Parathyroid adenoma (tissue), 2 donors: ENCODE results near the gene EIF4E.

Source experiments
- H2AFZ ChIP-seq: fragments of 300-600 bp; sonication (generic); one replicate; pipeline ENCODE4 v1.7.0; 2017; ENCODE audit warnings: antibody characterized with exemption, mild to moderate bottlenecking
- H3K27ac ChIP-seq: fragments of 300-600 bp; sonication (generic); one replicate; pipeline ENCODE4 v1.7.0; 2017
- H3K27me3 ChIP-seq: fragments of 300-600 bp; sonication (generic); one replicate; pipeline ENCODE4 v1.7.0; 2017; ENCODE audit warnings: low read length; ENCODE audit not compliant: control insufficient read depth, insufficient read depth
- H3K36me3 ChIP-seq: fragments of 300-600 bp; sonication (generic); one replicate; pipeline ENCODE4 v1.7.0; 2017; ENCODE audit warnings: low read length; ENCODE audit not compliant: control insufficient read depth, insufficient read depth
- H3K4me1 ChIP-seq: fragments of 300-600 bp; sonication (generic); one replicate; pipeline ENCODE4 v1.7.0; 2017; ENCODE audit warnings: control low read depth
- H3K4me2 ChIP-seq: fragments of 300-600 bp; sonication (generic); one replicate; pipeline ENCODE4 v1.7.0; 2017; ENCODE audit warnings: low read length
- H3K4me3 ChIP-seq: fragments of 300-600 bp; sonication (generic); one replicate; pipeline ENCODE4 v1.7.0; 2017; ENCODE audit warnings: low read depth, low read length
- H3K79me2 ChIP-seq: fragments of 300-600 bp; sonication (generic); one replicate; pipeline ENCODE4 v1.7.0; 2017; ENCODE audit warnings: control low read depth
- H3K9ac ChIP-seq: fragments of 300-600 bp; sonication (generic); one replicate; pipeline ENCODE4 v1.7.0; 2017; ENCODE audit warnings: mild to moderate bottlenecking
- H3K9me3 ChIP-seq: fragments of 300-600 bp; sonication (generic); one replicate; pipeline ENCODE4 v1.7.0; 2017; ENCODE audit warnings: low read length; ENCODE audit not compliant: control insufficient read depth
- CTCF ChIP-seq: fragments of 300-600 bp; sonication (generic); IDR thresholded peaks from one replicate; pipeline ENCODE4 v1.7.0; 2017; ENCODE audit warnings: antibody characterized with exemption, mild to moderate bottlenecking
- donor health status: primary hyperparathyroidism.

EIF4E gene

GRCh38 chr4:98946359-98946758 lies 17.4 kb upstream of the EIF4E start:
- H3K27me3 ChIP-seq: no peaks in the 10 kb centered on the region
- H3K9me3 ChIP-seq: no peaks in the 10 kb centered on the region
- no peaks in the 10 kb centered on the region for H3K36me3 ChIP-seq
- no peak for TF ChIP-seq CTCF
- H3K79me2 ChIP-seq: no peaks in the 10 kb centered on the region
- no peak overlapping the region for H3K4me2 ChIP-seq
- no peak overlapping the region for H3K9ac ChIP-seq
- H3K27ac ChIP-seq: no peak overlapping the region
- no peaks in the 10 kb centered on the region for H3K4me1 ChIP-seq
- H3K4me3 ChIP-seq: no peak overlapping the region
- H2AFZ ChIP-seq: no peak overlapping the region

GRCh38 chr4:98945297-98945850 lies 16.4 kb upstream of the EIF4E start:
- H3K27ac ChIP-seq: no peak overlapping the region
- no peaks in the 10 kb centered on the region for H3K4me1 ChIP-seq
- H3K27me3 ChIP-seq: no peaks in the 10 kb centered on the region
- H3K4me3 ChIP-seq: no peak overlapping the region
- H3K9me3 ChIP-seq: no peaks in the 10 kb centered on the region
- no peak overlapping the region for H3K4me2 ChIP-seq
- no peak overlapping the region for H2AFZ ChIP-seq
- no peak overlapping the region for H3K9ac ChIP-seq
- H3K79me2 ChIP-seq: no peaks in the 10 kb centered on the region
- no peaks in the 10 kb centered on the region for H3K36me3 ChIP-seq
- no peak for TF ChIP-seq CTCF

- Histone ChIP-seq H3K4me2 (no peak overlapping the region), H3K9ac (no peak overlapping the region), H3K9me3 (no peaks in the 10 kb centered on the region), H3K4me1 (no peaks in the 10 kb centered on the region), H3K36me3 (no peaks in the 10 kb centered on the region), H3K27me3 (no peaks in the 10 kb centered on the region), H3K4me3 (no peak overlapping the region), H3K79me2 (no peaks in the 10 kb centered on the region), H2AFZ (no peak overlapping the region), H3K27ac (no peak overlapping the region)
- TF ChIP-seq CTCF: peak; percentile 56
Observed at GRCh38 chr4:98939892-98940298, 11.0 kb upstream of the EIF4E start.

- H3K4me1 ChIP-seq: no peaks in the 10 kb centered on the region
- H2AFZ ChIP-seq: no peak overlapping the region
- TF ChIP-seq CTCF: no peak
- no peaks in the 10 kb centered on the region for H3K79me2 ChIP-seq
- no peaks in the 10 kb centered on the region for H3K27me3 ChIP-seq
- H3K27ac ChIP-seq: no peak overlapping the region
- no peaks in the 10 kb centered on the region for H3K36me3 ChIP-seq
- H3K4me2 ChIP-seq: no peak overlapping the region
- no peak overlapping the region for H3K9ac ChIP-seq
- no peaks in the 10 kb centered on the region for H3K9me3 ChIP-seq
- H3K4me3 ChIP-seq: no peak overlapping the region
Observed at GRCh38 chr4:98939438-98939837, 10.5 kb upstream of the EIF4E start.

- H3K27me3 ChIP-seq: no peaks in the 10 kb centered on the region
- H3K79me2 ChIP-seq: no peaks in the 10 kb centered on the region
- H3K36me3 ChIP-seq: no peaks in the 10 kb centered on the region
- TF ChIP-seq CTCF: no peak
- H3K4me1 ChIP-seq: no peaks in the 10 kb centered on the region
- H3K9me3 ChIP-seq: no peaks in the 10 kb centered on the region
- no peak overlapping the region for H3K9ac ChIP-seq
- no peak overlapping the region for H3K4me2 ChIP-seq
- no peak overlapping the region for H2AFZ ChIP-seq
- H3K4me3 ChIP-seq: no peak overlapping the region
- no peak overlapping the region for H3K27ac ChIP-seq
Observed at GRCh38 chr4:98937986-98938720, 9.2 kb upstream of the EIF4E start.
